ENCODE data around the gene BANP.
"Not testable (repeated sequence)": the region's sequence is repeated elsewhere in the genome, so short reads cannot be mapped to it uniquely, and the experiment has no call there.

BANP gene

DNA sequence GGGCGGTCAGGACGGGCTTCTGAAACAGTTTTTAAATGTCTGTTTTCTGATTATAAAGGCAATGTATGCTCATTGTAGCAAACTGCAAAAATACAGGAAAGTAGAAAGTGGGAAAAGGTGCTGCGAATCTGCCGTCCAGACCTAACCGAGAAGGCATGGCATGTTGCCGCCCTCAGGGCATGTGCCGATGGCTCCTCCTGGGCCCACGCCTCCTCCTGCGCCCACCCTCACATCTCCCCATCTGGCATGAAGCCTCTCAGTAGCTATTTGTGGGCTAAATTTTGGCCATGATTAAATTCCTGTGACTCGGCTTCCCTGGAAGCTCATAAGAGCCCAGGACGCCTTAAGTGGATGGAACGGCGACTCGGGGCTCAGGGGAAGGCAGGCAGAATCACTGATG lies 148.7 kb downstream of the BANP start:
- H2BK15ac ChIP-seq (ENCODE audit: low read length): not testable (repeated sequence)

DNA sequence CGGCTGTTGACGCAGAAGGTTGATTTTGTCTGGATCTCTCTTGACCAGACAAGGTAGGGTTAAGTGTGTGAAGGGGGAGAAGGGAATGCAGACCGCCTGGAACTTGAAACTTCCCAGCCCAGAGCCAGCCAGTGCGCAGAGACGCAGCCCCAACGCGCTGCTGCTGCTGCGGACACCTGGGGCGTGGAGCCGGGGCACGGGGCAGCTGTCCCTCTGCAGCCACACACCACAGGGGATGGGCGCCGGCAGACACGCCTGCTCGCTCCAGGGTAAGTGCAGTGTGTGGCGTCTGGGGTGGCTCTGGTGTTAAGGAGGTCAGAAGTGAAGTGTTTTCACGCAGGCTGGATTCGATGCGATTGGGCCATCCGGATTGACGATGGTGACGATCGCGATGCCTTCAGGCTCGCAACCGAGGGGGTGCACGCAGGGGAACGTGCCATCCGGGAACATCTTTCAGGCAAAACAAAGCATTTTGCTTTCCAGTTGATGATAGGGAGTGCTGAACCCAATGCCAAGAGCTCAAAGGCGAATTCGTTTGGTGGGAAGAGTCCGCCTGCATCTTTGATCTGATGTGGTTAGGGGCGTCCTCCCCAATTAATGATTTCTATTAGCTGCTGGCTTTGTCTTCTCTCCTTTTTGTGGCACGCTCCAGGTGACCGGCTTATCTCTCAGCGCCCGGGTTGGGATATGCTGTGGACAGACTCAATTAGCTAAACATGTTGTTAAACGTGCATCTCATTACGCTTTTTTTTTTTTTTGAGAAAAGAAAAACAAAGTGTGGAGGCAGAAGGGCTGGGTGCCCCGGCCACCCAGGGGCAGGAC lies 149.8 kb downstream of the BANP start:
- H4K8ac ChIP-seq (ENCODE audit: low read depth, low read length); H3K27me3 ChIP-seq (ENCODE audit: control insufficient read depth in 3 of 3, insufficient read depth in 3 of 3, low read depth in 1 of 3, low read length in 3 of 3); H2BK120ac ChIP-seq (ENCODE audit: low read depth, low read length); H2BK12ac ChIP-seq (ENCODE audit: low read length); H2BK5ac ChIP-seq (ENCODE audit: low read length); H3K9me3 ChIP-seq (replicated peaks in 1 of 2; ENCODE audit: control insufficient read depth in 2 of 2, insufficient read depth in 1 of 2, low read depth in 1 of 2, low read length in 2 of 2); H3K9ac ChIP-seq (ENCODE audit: low read depth, low read length, poor library complexity); H3K36me3 ChIP-seq (replicated peaks in 1 of 2; ENCODE audit: control insufficient read depth in 2 of 2, insufficient read depth in 2 of 2, low read length in 2 of 2); H2BK15ac ChIP-seq (ENCODE audit: low read length); H3K23ac ChIP-seq (ENCODE audit: low read depth, low read length, poor library complexity); H3K79me1 ChIP-seq (ENCODE audit: low read depth, low read length); H3K4me1 ChIP-seq (ENCODE audit: control insufficient read depth in 2 of 2, insufficient read depth in 1 of 2, low read depth in 1 of 2, low read length in 2 of 2); H3K14ac ChIP-seq (ENCODE audit: low read length); H3K4ac ChIP-seq (ENCODE audit: low read length); H3K27ac ChIP-seq (replicated peaks; ENCODE audit: low read length); H2AK5ac ChIP-seq (ENCODE audit: low read depth, low read length); H4K91ac ChIP-seq (ENCODE audit: low read depth, low read length, poor library complexity): not testable (repeated sequence)
- DNase-seq (ENCODE audit: low spot score): peak; percentile 27
- Histone ChIP-seq H3K4me3 (ENCODE audit: low read length in 2 of 2) (peak overlapping the region in 1 of 2 donors; percentile 48), H2AFZ (ENCODE audit: low read length) (peak overlapping the region; percentile 47), H3K18ac (ENCODE audit: low read length) (peak overlapping the region; percentile 57), H3K4me2 (ENCODE audit: insufficient read depth, low read length, poor library complexity, severe bottlenecking) (peak overlapping the region; percentile 57)
- WGBS, 2 donors (ENCODE audit: extremely low coverage in 2 of 2, insufficient read length in 2 of 2, insufficient replicate concordance in 1 of 2): no CpG with 5 or more reads among the region's 40 CpGs

More for the DNA sequence above, 148.7 kb downstream of the BANP start:
- not testable (repeated sequence) for H3K27me3 ChIP-seq (ENCODE audit: control insufficient read depth in 3 of 3, insufficient read depth in 3 of 3, low read depth in 1 of 3, low read length in 3 of 3); H3K79me1 ChIP-seq (ENCODE audit: low read depth, low read length); H3K14ac ChIP-seq (ENCODE audit: low read length); H3K4me3 ChIP-seq (ENCODE audit: low read length in 2 of 2); H2AFZ ChIP-seq (ENCODE audit: low read length); DNase-seq (ENCODE audit: low spot score); H3K9ac ChIP-seq (ENCODE audit: low read depth, low read length, poor library complexity); H2BK120ac ChIP-seq (ENCODE audit: low read depth, low read length); H2BK5ac ChIP-seq (ENCODE audit: low read length); H4K8ac ChIP-seq (ENCODE audit: low read depth, low read length); H3K36me3 ChIP-seq (replicated peaks in 1 of 2; ENCODE audit: control insufficient read depth in 2 of 2, insufficient read depth in 2 of 2, low read length in 2 of 2); H3K4ac ChIP-seq (ENCODE audit: low read length); H3K23ac ChIP-seq (ENCODE audit: low read depth, low read length, poor library complexity); H3K27ac ChIP-seq (replicated peaks; ENCODE audit: low read length); H3K4me1 ChIP-seq (ENCODE audit: control insufficient read depth in 2 of 2, insufficient read depth in 1 of 2, low read depth in 1 of 2, low read length in 2 of 2); H3K4me2 ChIP-seq (ENCODE audit: insufficient read depth, low read length, poor library complexity, severe bottlenecking); H3K9me3 ChIP-seq (replicated peaks in 1 of 2; ENCODE audit: control insufficient read depth in 2 of 2, insufficient read depth in 1 of 2, low read depth in 1 of 2, low read length in 2 of 2); H3K18ac ChIP-seq (ENCODE audit: low read length); H2AK5ac ChIP-seq (ENCODE audit: low read depth, low read length); H4K91ac ChIP-seq (ENCODE audit: low read depth, low read length, poor library complexity)
- peak overlapping the region; percentile 22 for H2BK12ac ChIP-seq (ENCODE audit: low read length)
- WGBS, 2 donors (ENCODE audit: extremely low coverage in 2 of 2, insufficient read length in 2 of 2, insufficient replicate concordance in 1 of 2): no CpG with 5 or more reads among the region's 14 CpGs

DNA sequence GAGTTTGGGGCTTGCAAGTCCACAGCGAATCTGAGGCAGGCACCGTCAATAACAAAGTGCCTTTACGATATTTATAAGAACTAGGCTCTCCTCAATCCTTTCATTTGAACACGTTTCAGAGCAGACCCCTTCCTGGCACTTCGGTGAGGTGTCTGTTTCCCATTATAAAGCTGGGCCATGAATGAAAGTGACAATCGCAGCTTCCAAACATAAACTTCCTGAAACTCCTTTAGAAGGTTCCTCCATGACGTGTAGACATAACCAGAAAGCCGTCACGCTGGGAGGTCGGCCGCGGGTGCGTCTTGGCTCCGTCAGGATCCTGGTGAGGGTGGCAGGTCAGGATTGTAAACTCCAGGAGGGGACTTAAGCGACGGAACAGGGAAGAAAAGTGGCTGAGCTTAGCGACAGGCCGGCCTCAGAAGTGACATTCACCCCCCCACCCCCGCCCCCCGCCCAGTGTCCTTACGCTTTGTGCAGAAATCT lies 150.4 kb downstream of the BANP start:
- H3K14ac ChIP-seq (ENCODE audit: low read length); H2BK12ac ChIP-seq (ENCODE audit: low read length); H4K8ac ChIP-seq (ENCODE audit: low read depth, low read length); H3K9ac ChIP-seq (ENCODE audit: low read depth, low read length, poor library complexity); H3K4me2 ChIP-seq (ENCODE audit: insufficient read depth, low read length, poor library complexity, severe bottlenecking); H3K4me3 ChIP-seq (ENCODE audit: low read length in 2 of 2); H3K27me3 ChIP-seq (ENCODE audit: control insufficient read depth in 3 of 3, insufficient read depth in 3 of 3, low read depth in 1 of 3, low read length in 3 of 3); DNase-seq (ENCODE audit: low spot score); H3K4me1 ChIP-seq (ENCODE audit: control insufficient read depth in 2 of 2, insufficient read depth in 1 of 2, low read depth in 1 of 2, low read length in 2 of 2); H3K79me1 ChIP-seq (ENCODE audit: low read depth, low read length); H3K4ac ChIP-seq (ENCODE audit: low read length); H2BK5ac ChIP-seq (ENCODE audit: low read length); H2AK5ac ChIP-seq (ENCODE audit: low read depth, low read length); H2BK120ac ChIP-seq (ENCODE audit: low read depth, low read length); H4K91ac ChIP-seq (ENCODE audit: low read depth, low read length, poor library complexity); H3K18ac ChIP-seq (ENCODE audit: low read length); H3K23ac ChIP-seq (ENCODE audit: low read depth, low read length, poor library complexity); H3K36me3 ChIP-seq (replicated peaks in 1 of 2; ENCODE audit: control insufficient read depth in 2 of 2, insufficient read depth in 2 of 2, low read length in 2 of 2); H2BK15ac ChIP-seq (ENCODE audit: low read length); H3K9me3 ChIP-seq (replicated peaks in 1 of 2; ENCODE audit: control insufficient read depth in 2 of 2, insufficient read depth in 1 of 2, low read depth in 1 of 2, low read length in 2 of 2); H2AFZ ChIP-seq (ENCODE audit: low read length); H3K27ac ChIP-seq (replicated peaks; ENCODE audit: low read length): not testable (repeated sequence)
- WGBS, 2 donors (ENCODE audit: extremely low coverage in 2 of 2, insufficient read length in 2 of 2, insufficient replicate concordance in 1 of 2): no CpG with 5 or more reads among the region's 21 CpGs

DNA sequence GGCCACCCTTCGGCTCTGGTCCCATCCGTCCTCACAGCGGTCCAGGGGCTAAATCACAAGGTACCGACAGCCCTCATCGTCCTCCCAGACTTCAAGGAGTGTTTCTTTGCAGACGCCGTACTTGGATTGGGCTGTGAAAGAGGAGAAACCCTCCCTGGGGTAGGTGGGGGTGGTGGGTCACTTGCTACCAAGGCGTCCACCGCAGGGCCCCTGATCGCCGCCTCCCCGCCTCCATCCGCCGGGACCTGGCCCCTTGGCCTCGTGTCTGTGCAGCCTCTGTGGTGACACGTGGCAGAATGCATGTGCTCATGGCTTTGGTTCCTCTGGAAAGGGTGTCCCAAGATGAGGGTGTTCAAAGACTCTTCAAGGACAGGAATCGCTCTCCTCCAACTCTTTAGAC lies 151.4 kb downstream of the BANP start:
- H3K4me3 ChIP-seq (ENCODE audit: low read length in 2 of 2): no peak overlapping the region
- H3K9me3 ChIP-seq (replicated peaks in 1 of 2; ENCODE audit: control insufficient read depth in 2 of 2, insufficient read depth in 1 of 2, low read depth in 1 of 2, low read length in 2 of 2): peaks cover 0 to 4% of the 10 kb centered on the region in 2 donors
- H3K18ac ChIP-seq (ENCODE audit: low read length): peak overlapping the region; percentile 78
- no peak overlapping the region for H2BK15ac ChIP-seq (ENCODE audit: low read length)
- no CpG with 5 or more reads among the region's 17 CpGs for WGBS, 2 donors (ENCODE audit: extremely low coverage in 2 of 2, insufficient read length in 2 of 2, insufficient replicate concordance in 1 of 2)
- no peak overlapping the region for H4K8ac ChIP-seq (ENCODE audit: low read depth, low read length)
- no peak overlapping the region for H2AFZ ChIP-seq (ENCODE audit: low read length)
- no peak overlapping the region for H3K23ac ChIP-seq (ENCODE audit: low read depth, low read length, poor library complexity)
- H4K91ac ChIP-seq (ENCODE audit: low read depth, low read length, poor library complexity): no peak overlapping the region
- no peak for DNase-seq (ENCODE audit: low spot score)
- H3K4ac ChIP-seq (ENCODE audit: low read length): no peak overlapping the region
- no peak overlapping the region for H2BK5ac ChIP-seq (ENCODE audit: low read length)
- H3K14ac ChIP-seq (ENCODE audit: low read length): no peak overlapping the region
- peaks cover 2 to 6% of the 10 kb centered on the region in 2 donors for H3K4me1 ChIP-seq (ENCODE audit: control insufficient read depth in 2 of 2, insufficient read depth in 1 of 2, low read depth in 1 of 2, low read length in 2 of 2)
- no peak overlapping the region for H3K4me2 ChIP-seq (ENCODE audit: insufficient read depth, low read length, poor library complexity, severe bottlenecking)
- H3K9ac ChIP-seq (ENCODE audit: low read depth, low read length, poor library complexity): no peak overlapping the region
- no peaks in the 10 kb centered on the region for H3K79me1 ChIP-seq (ENCODE audit: low read depth, low read length)
- no peaks in the 10 kb centered on the region for H3K36me3 ChIP-seq (replicated peaks in 1 of 2; ENCODE audit: control insufficient read depth in 2 of 2, insufficient read depth in 2 of 2, low read length in 2 of 2)
- peaks cover 0 to 7% (median 0%) of the 10 kb centered on the region in 3 experiments for H3K27me3 ChIP-seq (ENCODE audit: control insufficient read depth in 3 of 3, insufficient read depth in 3 of 3, low read depth in 1 of 3, low read length in 3 of 3)
- H2BK120ac ChIP-seq (ENCODE audit: low read depth, low read length): no peak overlapping the region
- no peak overlapping the region for H3K27ac ChIP-seq (replicated peaks; ENCODE audit: low read length)
- H2BK12ac ChIP-seq (ENCODE audit: low read length): no peak overlapping the region
- H2AK5ac ChIP-seq (ENCODE audit: low read depth, low read length): peak overlapping the region; percentile 36

Measured in neuronal stem cell (in vitro differentiated cells).